GM23338 (cell line): Measurements from ENCODE around the gene PRODH2. TPM values are rescaled to one million over a fixed set of nuclear protein-coding genes. Genes with fewer than 3 reads are reported as not detected.

Source experiments
- CREB1 ChIP-seq: fragments of 250-450 bp; sonication (Bioruptor Pico); IDR thresholded peaks from 2 replicates; pipeline ENCODE4 v1.5.0; 2020; ENCODE audit warnings: low read depth, mild to moderate bottlenecking, moderate library complexity
- CTCF ChIP-seq, 2 experiments: fragments of 200-600 bp in 1 of 2; sonication (generic) in 1 of 2; conservative IDR thresholded peaks; 2 replicates each; pipeline versions ENCODE4 v1.5.1 to v1.6.1; 2016 to 2017; ENCODE audit warnings: antibody characterized with exemption in 2 of 2, low read depth in 2 of 2, mild to moderate bottlenecking in 2 of 2, moderate library complexity in 1 of 2
- EZH2 ChIP-seq: fragments of 200-600 bp; sonication (generic); IDR thresholded peaks from one replicate; pipeline ENCODE4 v1.8.0; 2017; ENCODE audit warnings: antibody characterized with exemption, mild to moderate bottlenecking, low read depth; ENCODE audit not compliant: unreplicated experiment
- EZH2phosphoT487 ChIP-seq: fragments of 200-600 bp; sonication (generic); IDR thresholded peaks from one replicate; pipeline ENCODE4 v1.8.1; 2018; ENCODE audit warnings: antibody characterized with exemption; ENCODE audit not compliant: unreplicated experiment
- JUNB ChIP-seq: IDR thresholded peaks from one replicate; pipeline ENCODE4 v1.6.1; 2016; ENCODE audit warnings: antibody characterized with exemption; ENCODE audit not compliant: unreplicated experiment
- REST ChIP-seq: IDR thresholded peaks from one replicate; pipeline ENCODE4 v1.6.1; 2018; ENCODE audit warnings: antibody characterized with exemption; ENCODE audit not compliant: unreplicated experiment
- STAT1 ChIP-seq: IDR thresholded peaks from one replicate; pipeline ENCODE4 v1.6.1; 2016; ENCODE audit warnings: antibody characterized with exemption; ENCODE audit not compliant: unreplicated experiment
- ZNF114 ChIP-seq: fragments of 250-450 bp; sonication (Bioruptor Pico); IDR thresholded peaks from 2 replicates; pipeline ENCODE4 v1.5.0; 2020; ENCODE audit warnings: mild to moderate bottlenecking, moderate library complexity
- ZNF331 ChIP-seq: fragments of 250-450 bp; sonication (Bioruptor Pico); IDR thresholded peaks from 2 replicates; pipeline ENCODE4 v1.5.0; 2020; ENCODE audit warnings: low read depth, mild to moderate bottlenecking, moderate library complexity
- ZNF462 ChIP-seq: fragments of 250-450 bp; sonication (Bioruptor Pico); IDR thresholded peaks from 2 replicates; pipeline ENCODE4 v1.5.0; 2020; ENCODE audit warnings: mild to moderate bottlenecking, moderate library complexity
- polyA plus RNA-seq: library from polyadenylated mRNA; unstranded; fragments of >200 nt; fragmentation: Nextera tagmentation; extraction: Ambion mirVana; gene quantifications from 2 replicates; pipeline ENCODE4 v1.2.1, GENCODE V29; 2016
- total RNA-seq: library from RNA; depleted of rRNA; stranded (reverse); fragments of >200 nt; shearing (Covaris generic); gene quantifications from 2 replicates; pipeline ENCODE4 v1.2.3, GENCODE V29; 2014

PRODH2 gene
- total and polyA plus RNA-seq, 2 experiments from 2014 or later, result not detected

- TF ChIP-seq ZNF462, result no peak
- TF ChIP-seq REST, result no peak
- no peak for TF ChIP-seq JUNB
- TF ChIP-seq ZNF114, result no peak
- no peak for TF ChIP-seq CREB1 (CRISPR knock-in tag)
- TF ChIP-seq STAT1, result no peak
- TF ChIP-seq EZH2phosphoT487, result no peak
- no peak for TF ChIP-seq CTCF (conservative IDR thresholded peaks at IDR 0.05; ENCODE audit: low read depth in 2 of 2)
- TF ChIP-seq EZH2, result no peak
- no peak for TF ChIP-seq ZNF331 (CRISPR knock-in tag)
Observed at GRCh38 chr19:35793381-35794165, 19.1 kb downstream of the PRODH2 start (continued).
